GM23338 (cell line): ENCODE measurements around the gene FAT1.

Experiments used
- CREB1 ChIP-seq: fragments of 250-450 bp; sonication (Bioruptor Pico); IDR thresholded peaks from 2 replicates; pipeline ENCODE4 v1.5.0; 2020; ENCODE audit warnings: low read depth, mild to moderate bottlenecking, moderate library complexity
- POLR2AphosphoS5 ChIP-seq: IDR thresholded peaks from 2 replicates; pipeline ENCODE4 v1.6.1; 2016; ENCODE audit warnings: antibody characterized with exemption, low read depth
- STAT1 ChIP-seq: IDR thresholded peaks from one replicate; pipeline ENCODE4 v1.6.1; 2016; ENCODE audit warnings: antibody characterized with exemption; ENCODE audit not compliant: unreplicated experiment
- TF ChIP-seq, protein P1 (sequence below), 2 experiments: fragments of 200-600 bp in 1 of 2; sonication (generic) in 1 of 2; conservative IDR thresholded peaks; 2 replicates each; pipeline versions ENCODE4 v1.5.1 to v1.6.1; 2016 to 2017; ENCODE audit warnings: antibody characterized with exemption in 2 of 2, low read depth in 2 of 2, mild to moderate bottlenecking in 2 of 2, moderate library complexity in 1 of 2

GRCh38 chr4:186754976-186755375 lies 31.3 kb upstream of the FAT1 start:
- TF ChIP-seq, protein P1, sequence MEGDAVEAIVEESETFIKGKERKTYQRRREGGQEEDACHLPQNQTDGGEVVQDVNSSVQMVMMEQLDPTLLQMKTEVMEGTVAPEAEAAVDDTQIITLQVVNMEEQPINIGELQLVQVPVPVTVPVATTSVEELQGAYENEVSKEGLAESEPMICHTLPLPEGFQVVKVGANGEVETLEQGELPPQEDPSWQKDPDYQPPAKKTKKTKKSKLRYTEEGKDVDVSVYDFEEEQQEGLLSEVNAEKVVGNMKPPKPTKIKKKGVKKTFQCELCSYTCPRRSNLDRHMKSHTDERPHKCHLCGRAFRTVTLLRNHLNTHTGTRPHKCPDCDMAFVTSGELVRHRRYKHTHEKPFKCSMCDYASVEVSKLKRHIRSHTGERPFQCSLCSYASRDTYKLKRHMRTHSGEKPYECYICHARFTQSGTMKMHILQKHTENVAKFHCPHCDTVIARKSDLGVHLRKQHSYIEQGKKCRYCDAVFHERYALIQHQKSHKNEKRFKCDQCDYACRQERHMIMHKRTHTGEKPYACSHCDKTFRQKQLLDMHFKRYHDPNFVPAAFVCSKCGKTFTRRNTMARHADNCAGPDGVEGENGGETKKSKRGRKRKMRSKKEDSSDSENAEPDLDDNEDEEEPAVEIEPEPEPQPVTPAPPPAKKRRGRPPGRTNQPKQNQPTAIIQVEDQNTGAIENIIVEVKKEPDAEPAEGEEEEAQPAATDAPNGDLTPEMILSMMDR (conservative IDR thresholded peaks at IDR 0.05; ENCODE audit: low read depth in 2 of 2), result no peak
- TF ChIP-seq STAT1 (no peak), POLR2AphosphoS5 (no peak), CREB1 (no peak)
